DMS79 treated with DMSO at 0.1 percent for 48 hours (cell line): ENCODE results near the gene PTGIR.

Experiments used
- DNase-seq: peaks from one replicate; lab custom pipeline; 2025; lab: John Stamatoyannopoulos, UW

PTGIR gene

GRCh38 chr19:46624958-46625661 lies at the start of gene PTGIR:
Gene PTGIR (minus strand): TSS chr19:46625089. CDS start chr19:46624225, 864 bp downstream.
- DNase-seq, result no peak

- no peak for DNase-seq
Observed at GRCh38 chr19:46670813-46671212, 45.9 kb upstream of the PTGIR start.

- DNase-seq, result no peak
Observed at GRCh38 chr19:46668662-46669061, 43.8 kb upstream of the PTGIR start.

GRCh38 chr19:46665072-46665471 lies 40.2 kb upstream of the PTGIR start:
- DNase-seq, result no peak

GRCh38 chr19:46661735-46662592 lies 37.1 kb upstream of the PTGIR start:
- peak; percentile 85 for DNase-seq

GRCh38 chr19:46661020-46661731 lies 36.3 kb upstream of the PTGIR start, which contains the start of gene DACT3:
Gene DACT3 (minus strand): TSS chr19:46661182. CDS start chr19:46661064, 118 bp downstream.
- peak; percentile 99 for DNase-seq

- no peak for DNase-seq
Observed at GRCh38 chr19:46660551-46661019, 35.7 kb upstream of the PTGIR start.

GRCh38 chr19:46660008-46660517 lies 35.2 kb upstream of the PTGIR start:
- no peak for DNase-seq

- no peak for DNase-seq
Observed at GRCh38 chr19:46659151-46660007, 34.5 kb upstream of the PTGIR start.

- DNase-seq, result no peak
Observed at GRCh38 chr19:46656541-46656940, 31.7 kb upstream of the PTGIR start.

- no peak for DNase-seq
Observed at GRCh38 chr19:46654621-46655152, 29.8 kb upstream of the PTGIR start.

GRCh38 chr19:46650445-46650844 lies 25.6 kb upstream of the PTGIR start:
- no peak for DNase-seq

- no peak for DNase-seq
Observed at GRCh38 chr19:46648961-46649960, 24.4 kb upstream of the PTGIR start.

- DNase-seq, result no peak
Observed at GRCh38 chr19:46648060-46648960, 23.4 kb upstream of the PTGIR start.

GRCh38 chr19:46646402-46646801 lies 21.5 kb upstream of the PTGIR start:
- DNase-seq, result no peak

GRCh38 chr19:46644720-46645119 lies 19.8 kb upstream of the PTGIR start:
- no peak for DNase-seq

GRCh38 chr19:46640656-46641055 lies 15.8 kb upstream of the PTGIR start:
- DNase-seq, result no peak

- peak; percentile 26 for DNase-seq
Observed at GRCh38 chr19:46639358-46640182, 14.7 kb upstream of the PTGIR start.
